ENCODE results near the gene PEAR1.

The PEAR1 gene

GRCh38 chr1:156923670-156924477 is 30.4 kb downstream of the PEAR1 start:
- TF ChIP-seq YY1 (IDR thresholded peaks at IDR 0.05; ENCODE audit: low read depth) (no peak), CEBPB (IDR thresholded peaks at IDR 0.05) (no peak), EGR1 (IDR thresholded peaks at IDR 0.05) (no peak), RAD21 (IDR thresholded peaks at IDR 0.05; ENCODE audit: low read depth) (no peak), TAF1 (IDR thresholded peaks at IDR 0.05; ENCODE audit: low read depth) (no peak), USF1 (IDR thresholded peaks at IDR 0.05) (no peak), EP300 (IDR thresholded peaks at IDR 0.05; ENCODE audit: borderline replicate concordance) (no peak), TCF12 (IDR thresholded peaks at IDR 0.05; ENCODE audit: low read depth) (no peak), FOXM1 (IDR thresholded peaks at IDR 0.05; ENCODE audit: borderline replicate concordance, low read depth) (no peak), REST (IDR thresholded peaks at IDR 0.05; ENCODE audit: low read depth) (no peak), ZBTB7A (IDR thresholded peaks at IDR 0.05; ENCODE audit: low read depth) (no peak), NFIC (IDR thresholded peaks at IDR 0.05) (no peak), CREB1 (IDR thresholded peaks at IDR 0.05; ENCODE audit: low read depth) (no peak), TEAD4 (IDR thresholded peaks at IDR 0.05) (no peak), MAX (IDR thresholded peaks at IDR 0.05) (no peak)

- TF ChIP-seq REST (IDR thresholded peaks at IDR 0.05; ENCODE audit: low read depth), result no peak
- TF ChIP-seq TCF12 (IDR thresholded peaks at IDR 0.05; ENCODE audit: low read depth), result no peak
- TF ChIP-seq YY1 (IDR thresholded peaks at IDR 0.05; ENCODE audit: low read depth), result no peak
- TF ChIP-seq TEAD4 (IDR thresholded peaks at IDR 0.05), result no peak
- no peak for TF ChIP-seq CEBPB (IDR thresholded peaks at IDR 0.05)
- no peak for TF ChIP-seq FOXM1 (IDR thresholded peaks at IDR 0.05; ENCODE audit: borderline replicate concordance, low read depth)
- TF ChIP-seq ZBTB7A (IDR thresholded peaks at IDR 0.05; ENCODE audit: low read depth), result no peak
- TF ChIP-seq RAD21 (IDR thresholded peaks at IDR 0.05; ENCODE audit: low read depth), result no peak
- TF ChIP-seq MAX (IDR thresholded peaks at IDR 0.05), result no peak
Measured at GRCh38 chr1:156924478-156925153, 31.1 kb downstream of the PEAR1 start.

- TF ChIP-seq FOXM1 (IDR thresholded peaks at IDR 0.05; ENCODE audit: borderline replicate concordance, low read depth) (no peak), YY1 (IDR thresholded peaks at IDR 0.05; ENCODE audit: low read depth) (no peak), CEBPB (IDR thresholded peaks at IDR 0.05) (no peak), CREB1 (IDR thresholded peaks at IDR 0.05; ENCODE audit: low read depth) (no peak), EP300 (IDR thresholded peaks at IDR 0.05; ENCODE audit: borderline replicate concordance) (no peak), TAF1 (IDR thresholded peaks at IDR 0.05; ENCODE audit: low read depth) (no peak), USF1 (IDR thresholded peaks at IDR 0.05) (no peak), TCF12 (IDR thresholded peaks at IDR 0.05; ENCODE audit: low read depth) (no peak), REST (IDR thresholded peaks at IDR 0.05; ENCODE audit: low read depth) (no peak), RAD21 (IDR thresholded peaks at IDR 0.05; ENCODE audit: low read depth) (no peak), EGR1 (IDR thresholded peaks at IDR 0.05) (no peak)
Measured at GRCh38 chr1:156925154-156926010, 31.9 kb downstream of the PEAR1 start.
